ENCODE data around the gene TMEM255B. TPM values are rescaled to one million over a fixed set of nuclear protein-coding genes. Genes with fewer than 3 reads are reported as not detected.

Gene TMEM255B
- total RNA-seq, 1 experiment from 2014 or later: 4.7 TPM

- no peak for TF ChIP-seq NFATC4 (CRISPR knock-in tag; IDR thresholded peaks at IDR 0.05)
- TF ChIP-seq, protein P1, sequence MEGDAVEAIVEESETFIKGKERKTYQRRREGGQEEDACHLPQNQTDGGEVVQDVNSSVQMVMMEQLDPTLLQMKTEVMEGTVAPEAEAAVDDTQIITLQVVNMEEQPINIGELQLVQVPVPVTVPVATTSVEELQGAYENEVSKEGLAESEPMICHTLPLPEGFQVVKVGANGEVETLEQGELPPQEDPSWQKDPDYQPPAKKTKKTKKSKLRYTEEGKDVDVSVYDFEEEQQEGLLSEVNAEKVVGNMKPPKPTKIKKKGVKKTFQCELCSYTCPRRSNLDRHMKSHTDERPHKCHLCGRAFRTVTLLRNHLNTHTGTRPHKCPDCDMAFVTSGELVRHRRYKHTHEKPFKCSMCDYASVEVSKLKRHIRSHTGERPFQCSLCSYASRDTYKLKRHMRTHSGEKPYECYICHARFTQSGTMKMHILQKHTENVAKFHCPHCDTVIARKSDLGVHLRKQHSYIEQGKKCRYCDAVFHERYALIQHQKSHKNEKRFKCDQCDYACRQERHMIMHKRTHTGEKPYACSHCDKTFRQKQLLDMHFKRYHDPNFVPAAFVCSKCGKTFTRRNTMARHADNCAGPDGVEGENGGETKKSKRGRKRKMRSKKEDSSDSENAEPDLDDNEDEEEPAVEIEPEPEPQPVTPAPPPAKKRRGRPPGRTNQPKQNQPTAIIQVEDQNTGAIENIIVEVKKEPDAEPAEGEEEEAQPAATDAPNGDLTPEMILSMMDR (IDR thresholded peaks at IDR 0.05): no peak
- TF ChIP-seq ZNF512 (CRISPR knock-in tag; IDR thresholded peaks at IDR 0.05; ENCODE audit: borderline replicate concordance): no peak
- TF ChIP-seq ZNF232 (CRISPR knock-in tag; IDR thresholded peaks at IDR 0.05): no peak
Observed at GRCh38 chr13:113855012-113855921, 96.2 kb downstream of the TMEM255B start (continued).

- ATAC-seq (no peak), DNase-seq (ENCODE audit: low spot score) (no peak)
- Mint-ChIP-seq H3K27me3 (ENCODE audit: low read depth) (no peaks in the 10 kb centered on the region), H3K27ac (peak overlapping the region; percentile 48), H3K9me3 (peaks cover 13% of the 10 kb centered on the region), H3K36me3 (peaks cover 13% of the 10 kb centered on the region), H3K4me1 (peaks cover 57% of the 10 kb centered on the region), H3K4me3 (no peak overlapping the region)
- CTCF ChIA-PET: interaction anchor here (1.2 kb wide), 1 partner anchor 12 kb away, joined by 5 read pairs; no protein-coding TSS in a partner anchor
- POLR2A ChIA-PET: no interaction called here
- no peak for TF ChIP-seq MYBL2 (CRISPR knock-in tag; IDR thresholded peaks at IDR 0.05)
Observed at GRCh38 chr13:113855931-113856715, 97.1 kb downstream of the TMEM255B start.

DNA sequence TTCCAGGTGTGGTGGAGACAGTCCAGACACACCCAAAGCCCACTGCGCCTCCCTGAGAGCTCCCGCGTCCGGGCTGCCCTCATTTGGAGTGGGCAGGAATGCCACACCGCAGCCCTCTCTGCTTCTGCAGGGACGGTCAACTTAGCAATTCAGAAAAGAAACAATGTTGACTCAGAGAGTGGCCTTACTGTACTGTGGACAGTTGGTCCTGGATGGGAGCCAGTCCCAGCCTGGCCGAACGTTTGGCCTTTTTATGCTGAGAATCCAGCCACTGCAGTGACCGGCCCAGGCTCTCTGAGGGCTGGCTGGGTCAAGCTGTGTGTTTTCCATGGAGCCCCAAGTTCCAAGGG lies 97.7 kb downstream of the TMEM255B start:
- peaks cover 13% of the 10 kb centered on the region for H3K36me3 Mint-ChIP-seq
- no peak overlapping the region for H3K4me3 Mint-ChIP-seq
- ATAC-seq (no peak), DNase-seq (ENCODE audit: low spot score) (no peak)
- peaks cover 63% of the 10 kb centered on the region for H3K4me1 Mint-ChIP-seq
- TF ChIP-seq ZNF219 (CRISPR knock-in tag; IDR thresholded peaks at IDR 0.05; ENCODE audit: borderline replicate concordance) (no peak), MXD4 (CRISPR knock-in tag; IDR thresholded peaks at IDR 0.05; ENCODE audit: borderline replicate concordance) (no peak), NR3C1 (CRISPR knock-in tag; conservative IDR thresholded peaks at IDR 0.05; ENCODE audit: low read depth) (no peak), ZNF263 (CRISPR knock-in tag; IDR thresholded peaks at IDR 0.05; ENCODE audit: low read depth) (no peak), ZNF138 (CRISPR knock-in tag; conservative IDR thresholded peaks at IDR 0.05) (no peak)
- ChIA-PET POLR2A (no interaction called here), CTCF (no interaction called here)
- no peaks in the 10 kb centered on the region; the same call in 1 of the 2 replicates for H3K27me3 Mint-ChIP-seq (ENCODE audit: low read depth)
- H3K9me3 Mint-ChIP-seq: peaks cover 13% of the 10 kb centered on the region
- H3K27ac Mint-ChIP-seq: no peak overlapping the region

- TF ChIP-seq NR3C1 (CRISPR knock-in tag; conservative IDR thresholded peaks at IDR 0.05; ENCODE audit: low read depth) (no peak), ZNF219 (CRISPR knock-in tag; IDR thresholded peaks at IDR 0.05; ENCODE audit: borderline replicate concordance) (no peak), NFATC4 (CRISPR knock-in tag; IDR thresholded peaks at IDR 0.05) (no peak), EMX1 (CRISPR knock-in tag; IDR thresholded peaks at IDR 0.05) (no peak), SMAD3 (CRISPR knock-in tag; IDR thresholded peaks at IDR 0.05; ENCODE audit: borderline replicate concordance) (no peak), HMGA2 (CRISPR knock-in tag; IDR thresholded peaks at IDR 0.05) (no peak), ELF4 (CRISPR knock-in tag; IDR thresholded peaks at IDR 0.05; ENCODE audit: low read depth) (no peak), IRF1 (CRISPR knock-in tag; IDR thresholded peaks at IDR 0.05) (no peak)
- TF ChIP-seq, protein P2, sequence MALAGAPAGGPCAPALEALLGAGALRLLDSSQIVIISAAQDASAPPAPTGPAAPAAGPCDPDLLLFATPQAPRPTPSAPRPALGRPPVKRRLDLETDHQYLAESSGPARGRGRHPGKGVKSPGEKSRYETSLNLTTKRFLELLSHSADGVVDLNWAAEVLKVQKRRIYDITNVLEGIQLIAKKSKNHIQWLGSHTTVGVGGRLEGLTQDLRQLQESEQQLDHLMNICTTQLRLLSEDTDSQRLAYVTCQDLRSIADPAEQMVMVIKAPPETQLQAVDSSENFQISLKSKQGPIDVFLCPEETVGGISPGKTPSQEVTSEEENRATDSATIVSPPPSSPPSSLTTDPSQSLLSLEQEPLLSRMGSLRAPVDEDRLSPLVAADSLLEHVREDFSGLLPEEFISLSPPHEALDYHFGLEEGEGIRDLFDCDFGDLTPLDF (CRISPR knock-in tag; IDR thresholded peaks at IDR 0.05): no peak
- DNase-seq (ENCODE audit: low spot score) (no peak), ATAC-seq (no peak)
- Mint-ChIP-seq H3K27ac (peak overlapping the region; percentile 99), H3K36me3 (peaks cover 13% of the 10 kb centered on the region), H3K4me1 (peaks cover 71% of the 10 kb centered on the region), H3K4me3 (no peak overlapping the region), H3K27me3 (ENCODE audit: low read depth) (peaks cover 6% of the 10 kb centered on the region), H3K9me3 (peaks cover 13% of the 10 kb centered on the region)
- ChIA-PET POLR2A (no interaction called here), CTCF (no interaction called here)
Observed at GRCh38 chr13:113857531-113858195, 98.6 kb downstream of the TMEM255B start.
